Left lung (tissue), 10 donors: ENCODE data around the gene HYOU1. TPM values are rescaled to one million over a fixed set of nuclear protein-coding genes. Genes with fewer than 3 reads are reported as not detected.
A peak's percentile ranks its signal among the peaks of the same experiment; 100 is the strongest.

Experiments
- ATAC-seq: fragments of 200-7000 bp; cut with Tn5 transposase; one replicate; pipeline ENCODE4 v1.9.1; 2020; ENCODE audit warnings: moderate library complexity
- DNase-seq, 4 donors: peaks; one replicate each; pipeline ENCODE4 v3.0.0-alpha.2; 2013 to 2020
- H3K27ac ChIP-seq, 2 donors: fragments of 200-600 bp; sonication (generic) in 1 of 2; one replicate each; pipeline versions ENCODE4 v1.5.0 to v1.8.0; 2020 to 2021
- H3K27me3 ChIP-seq, 2 donors: fragments of 200-600 bp; sonication (generic) in 1 of 2; one replicate each; pipeline versions ENCODE4 v1.5.0 to v1.8.0; 2020 to 2021
- H3K36me3 ChIP-seq, 2 donors: fragments of 200-600 bp; sonication (generic) in 1 of 2; one replicate each; pipeline versions ENCODE4 v1.5.0 to v1.8.0; 2020 to 2021
- H3K4me1 ChIP-seq, 2 donors: fragments of 200-600 bp; one replicate each; pipeline ENCODE4 v1.8.0; 2021
- H3K4me3 ChIP-seq, 2 donors: fragments of 200-600 bp; sonication (generic) in 1 of 2; one replicate each; pipeline versions ENCODE4 v1.5.0 to v1.8.0; 2020 to 2021; ENCODE audit warnings: mild to moderate bottlenecking in 1 of 2
- H3K9me3 ChIP-seq, 2 donors: fragments of 200-600 bp; sonication (generic) in 1 of 2; one replicate each; pipeline versions ENCODE4 v1.5.0 to v1.8.0; 2020 to 2021
- CTCF ChIP-seq, 2 donors: fragments of 200-600 bp; sonication (generic) in 1 of 2; IDR thresholded peaks; one replicate each; pipeline versions ENCODE4 v1.5.0 to v1.8.0; 2021; ENCODE audit warnings: antibody characterized with exemption in 2 of 2
- intact Hi-C, 2 donors: fragments of 100-400 bp; cut with DNase I; formaldehyde crosslinking; loops; one replicate each; pipeline versions ENCODE4 v1.11.2 to v1.14.2; 2022
- polyA plus RNA-seq, 6 donors: library from polyadenylated mRNA; unstranded; fragments of 120-200 nt; gene quantifications; one replicate each; pipeline ENCODE4 v1.2.1, GENCODE V29; 2013; ENCODE audit not compliant: insufficient read length in 6 of 6
- total RNA-seq, 2 donors: library from RNA; stranded (reverse); fragmentation: NEBNext Ultra II Directional; extraction: Animal tissue kit (Norgen Biotek cat#: 25700); gene quantifications; one replicate each; pipeline ENCODE4 v1.2.1, GENCODE V29; 2021
- donor health status: DM: no; HTN: yes; CAD: no.
- donor health status: DM: no; HTN: no; CAD: no.

Gene HYOU1
- total and polyA plus RNA-seq, 8 donors: 66.2 to 272 (median 84.1) TPM

- TF ChIP-seq CTCF (IDR thresholded peaks at IDR 0.05): no peak
- DNase-seq: no peak
- Histone ChIP-seq H3K9me3 (no peaks in the 10 kb centered on the region), H3K4me3 (no peak overlapping the region), H3K27ac (no peak overlapping the region), H3K36me3 (peaks cover 0 to 7% of the 10 kb centered on the region in 2 donors), H3K4me1 (peaks cover 15 to 24% of the 10 kb centered on the region in 2 donors), H3K27me3 (no peaks in the 10 kb centered on the region)
- intact Hi-C loops: no loop called here
- ATAC-seq: no peak
Observed at GRCh38 chr11:119031912-119032280, 25.1 kb downstream of the HYOU1 start.

- intact Hi-C loops: no loop called here
- H3K36me3 ChIP-seq: peaks cover 0 to 17% of the 10 kb centered on the region in 2 donors
- H3K27me3 ChIP-seq: no peaks in the 10 kb centered on the region
- ATAC-seq (peak; percentile 96), DNase-seq (peak; percentile 85 to 100 (median 98))
- TF ChIP-seq CTCF (IDR thresholded peaks at IDR 0.05): no peak
- H3K4me3 ChIP-seq: peak within 1 kb of the TSS; percentile 78 to 87
- H3K4me1 ChIP-seq: peaks cover 15 to 25% of the 10 kb centered on the region in 2 donors
- no peaks in the 10 kb centered on the region for H3K9me3 ChIP-seq
- peak within 1 kb of the TSS; percentile 75 to 82 for H3K27ac ChIP-seq
Observed at GRCh38 chr11:119030329-119031047, 26.5 kb downstream of the HYOU1 start, which contains the start of gene SLC37A4. SLC37A4 (minus strand) TSS chr11:119030877.

GRCh38 chr11:119030029-119030328 is 27.0 kb downstream of the HYOU1 start:
- DNase-seq: no peak
- H3K4me3 ChIP-seq: peak overlapping the region; percentile 78 to 87
- no peaks in the 10 kb centered on the region for H3K27me3 ChIP-seq
- peak overlapping the region; percentile 75 to 82 for H3K27ac ChIP-seq
- no peak for ATAC-seq
- no peaks in the 10 kb centered on the region for H3K9me3 ChIP-seq
- peaks cover 15 to 30% of the 10 kb centered on the region in 2 donors for H3K4me1 ChIP-seq
- H3K36me3 ChIP-seq: peaks cover 0 to 22% of the 10 kb centered on the region in 2 donors
- intact Hi-C loops: no loop called here
- TF ChIP-seq CTCF (IDR thresholded peaks at IDR 0.05): no peak

- ATAC-seq (peak; percentile 14), DNase-seq (peak in 1 of 4 donors; percentile 50)
- intact Hi-C loops: no loop called here
- no peak for TF ChIP-seq CTCF (IDR thresholded peaks at IDR 0.05)
- Histone ChIP-seq H3K9me3 (no peaks in the 10 kb centered on the region), H3K4me3 (peak overlapping the region; percentile 78 to 87), H3K27me3 (no peaks in the 10 kb centered on the region), H3K36me3 (peaks cover 0 to 27% of the 10 kb centered on the region in 2 donors), H3K4me1 (peaks cover 15 to 34% of the 10 kb centered on the region in 2 donors), H3K27ac (peak overlapping the region; percentile 75 to 82)
Observed at GRCh38 chr11:119029340-119030028, 27.5 kb downstream of the HYOU1 start.

GRCh38 chr11:119029069-119029339 is 28.0 kb downstream of the HYOU1 start:
- Histone ChIP-seq H3K4me3 (peak overlapping the region in 1 of 2 donors; percentile 78), H3K27ac (peak overlapping the region in 1 of 2 donors; percentile 45)
- intact Hi-C loops: no loop called here

More at GRCh38 chr11:119029069-119029339, 28.0 kb downstream of the HYOU1 start:
- peaks cover 15 to 34% of the 10 kb centered on the region in 2 donors for H3K4me1 ChIP-seq
- no peak for TF ChIP-seq CTCF (IDR thresholded peaks at IDR 0.05)
- peaks cover 0 to 32% of the 10 kb centered on the region in 2 donors for H3K36me3 ChIP-seq
- no peaks in the 10 kb centered on the region for H3K9me3 ChIP-seq
- H3K27me3 ChIP-seq: no peaks in the 10 kb centered on the region
- no peak for DNase-seq
- ATAC-seq: no peak
